ENCODE results near the gene UQCC5. TPM values are rescaled to one million over a fixed set of nuclear protein-coding genes. Genes with fewer than 3 reads are reported as not detected.

The UQCC5 gene
- total and polyA plus RNA-seq, 2 donors (not counting 3 experiments of a cell fraction or from before 2014, with no cell fraction given), result 9.9 to 22.6 TPM

DNA sequence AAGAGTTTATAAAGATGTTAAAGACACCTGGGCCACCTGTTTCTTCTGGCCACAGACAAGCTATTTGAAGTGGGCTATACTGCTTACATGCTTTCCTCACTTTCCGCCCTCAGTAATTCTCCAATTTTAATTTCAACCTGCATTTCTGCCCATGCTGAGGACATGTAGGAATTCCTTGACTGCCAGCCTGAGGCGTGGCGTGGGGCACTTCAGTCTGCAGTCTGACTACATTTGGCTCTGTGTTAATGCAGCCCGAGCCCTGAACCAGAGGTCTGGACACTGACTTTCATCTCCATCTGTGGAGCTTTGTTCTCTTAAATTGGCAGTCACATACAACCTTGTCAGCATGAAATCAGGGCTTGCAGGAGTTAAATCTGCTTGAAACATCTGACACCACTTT, 8.5 kb downstream of the UQCC5 start:
- Histone ChIP-seq H3K9ac (replicated peaks; ENCODE audit: extremely low read depth, insufficient read depth, low read length) (no peak overlapping the region), H4K20me1 (replicated peaks; ENCODE audit: control insufficient read depth, extremely low read depth, insufficient read depth, low read length) (no peaks in the 10 kb centered on the region), H3K9me1 (replicated peaks; ENCODE audit: control insufficient read depth, extremely low read depth, insufficient read depth, low read length) (no peaks in the 10 kb centered on the region), H2AFZ (ENCODE audit: low read depth, low read length) (no peak overlapping the region), H3K4me1 (ENCODE audit: control insufficient read depth, extremely low read depth, insufficient read depth, low read length) (no peaks in the 10 kb centered on the region), H3K36me3 (ENCODE audit: control insufficient read depth in 2 of 2, extremely low read depth in 1 of 2, insufficient read depth in 2 of 2, low read length in 2 of 2) (peaks cover 7 to 17% of the 10 kb centered on the region in 2 experiments), H3K4me2 (ENCODE audit: insufficient read depth, low read length) (no peak overlapping the region), H3K27ac (ENCODE audit: insufficient read depth, low read depth, low read length) (no peak overlapping the region), H3K9me3 (replicated peaks; ENCODE audit: control insufficient read depth, insufficient read depth, low read length) (no peaks in the 10 kb centered on the region), H3K4me3 (replicated peaks in 1 of 3; ENCODE audit: insufficient read depth in 1 of 3, low read depth in 1 of 3, low read length in 3 of 3) (no peak overlapping the region), H3K27me3 (ENCODE audit: control insufficient read depth in 2 of 2, insufficient read depth in 2 of 2, low read length in 2 of 2) (no peaks in the 10 kb centered on the region), H3K79me2 (ENCODE audit: control insufficient read depth, insufficient read depth, low read length) (peaks cover 6% of the 10 kb centered on the region)
- ChIA-PET CTCF (interaction anchor here (1.1 kb wide), 1 partner anchor 26 kb away, joined by 4 read pairs; no protein-coding TSS in a partner anchor), POLR2A (no interaction called here)
- TF ChIP-seq CTCF (IDR thresholded peaks at IDR 0.05; ENCODE audit: extremely low read depth in 1 of 2, insufficient read depth in 1 of 2, low read depth in 1 of 2, low read length in 2 of 2) (no peak), JUN (IDR thresholded peaks at IDR 0.05; ENCODE audit: borderline replicate concordance, insufficient read depth, insufficient read length, low read depth) (no peak)
- no peak for DNase-seq (ENCODE audit: low read depth, low spot score)
- dilution Hi-C loops (cut with MboI; ENCODE audit: extremely low pct_ligation_motif_present, low sequenced_read_pairs), result no loop called here
- BruUV-seq (replicated peaks), result no TSS peak
- intact Hi-C loops (cut with micrococcal nuclease), result no loop called here
- no peak for FAIRE-seq

- dilution Hi-C loops (cut with MboI; ENCODE audit: extremely low pct_ligation_motif_present, low sequenced_read_pairs), result no loop called here
- H3K27me3 ChIP-seq (ENCODE audit: control insufficient read depth in 2 of 2, insufficient read depth in 2 of 2, low read length in 2 of 2), result no peaks in the 10 kb centered on the region
- no peak for DNase-seq (ENCODE audit: low read depth, low spot score)
Observed at GRCh38 chr3:52546111-52546901, 9.9 kb downstream of the UQCC5 start.

More at GRCh38 chr3:52546111-52546901, 9.9 kb downstream of the UQCC5 start:
- peaks cover 11 to 13% of the 10 kb centered on the region in 2 experiments for H3K36me3 ChIP-seq (ENCODE audit: control insufficient read depth in 2 of 2, extremely low read depth in 1 of 2, insufficient read depth in 2 of 2, low read length in 2 of 2)
- no peak for FAIRE-seq
- no peak overlapping the region for H2AFZ ChIP-seq (ENCODE audit: low read depth, low read length)
- BruUV-seq (replicated peaks), result TSS peak; percentile 15
- H3K9me1 ChIP-seq (replicated peaks; ENCODE audit: control insufficient read depth, extremely low read depth, insufficient read depth, low read length), result no peaks in the 10 kb centered on the region
- H3K9ac ChIP-seq (replicated peaks; ENCODE audit: extremely low read depth, insufficient read depth, low read length), result no peak overlapping the region
- H3K27ac ChIP-seq (ENCODE audit: insufficient read depth, low read depth, low read length), result no peak overlapping the region
- ChIA-PET POLR2A (no interaction called here), CTCF (interaction anchor here (1.1 kb wide), 1 partner anchor 24 kb away, joined by 4 read pairs; no protein-coding TSS in a partner anchor)
- H3K4me2 ChIP-seq (ENCODE audit: insufficient read depth, low read length), result no peak overlapping the region
- H3K4me1 ChIP-seq (ENCODE audit: control insufficient read depth, extremely low read depth, insufficient read depth, low read length), result no peaks in the 10 kb centered on the region
- no peaks in the 10 kb centered on the region for H4K20me1 ChIP-seq (replicated peaks; ENCODE audit: control insufficient read depth, extremely low read depth, insufficient read depth, low read length)
- TF ChIP-seq FOS (IDR thresholded peaks at IDR 0.05; ENCODE audit: borderline replicate concordance, insufficient read depth, low read length), result no peak
- TF ChIP-seq POLR2AphosphoS5 (IDR thresholded peaks at IDR 0.05; ENCODE audit: insufficient read depth, low read depth, low read length), result no peak
- no peak for TF ChIP-seq CTCF (IDR thresholded peaks at IDR 0.05; ENCODE audit: extremely low read depth in 1 of 2, insufficient read depth in 1 of 2, low read depth in 1 of 2, low read length in 2 of 2)
- TF ChIP-seq JUN (IDR thresholded peaks at IDR 0.05; ENCODE audit: borderline replicate concordance, insufficient read depth, insufficient read length, low read depth), result no peak
- TF ChIP-seq MYC (IDR thresholded peaks at IDR 0.05; ENCODE audit: low read depth, low read length), result no peak
- TF ChIP-seq GATA2 (IDR thresholded peaks at IDR 0.05; ENCODE audit: insufficient read depth, insufficient read length, low read depth, low read length), result no peak
- TF ChIP-seq EZH2 (IDR thresholded peaks at IDR 0.05; ENCODE audit: borderline replicate concordance, low read depth, low read length, severe bottlenecking), result no peak
- no peaks in the 10 kb centered on the region for H3K9me3 ChIP-seq (replicated peaks; ENCODE audit: control insufficient read depth, insufficient read depth, low read length)
- peaks cover 5% of the 10 kb centered on the region for H3K79me2 ChIP-seq (ENCODE audit: control insufficient read depth, insufficient read depth, low read length)
- no peak overlapping the region for H3K4me3 ChIP-seq (replicated peaks in 1 of 3; ENCODE audit: insufficient read depth in 1 of 3, low read depth in 1 of 3, low read length in 3 of 3)
- intact Hi-C loops (cut with micrococcal nuclease), result no loop called here
